NK-92 (cell line): ENCODE measurements around the gene PRMT2.
"Not testable (repeated sequence)": the region's sequence is repeated elsewhere in the genome, so short reads cannot be mapped to it uniquely, and the experiment has no call there.

Experiments
- DNase-seq: peaks from one replicate; lab custom pipeline; 2025; ENCODE audit not compliant: unreplicated experiment; lab: John Stamatoyannopoulos, UW

Gene PRMT2

GRCh38 chr21:46667741-46668380 lies 32.4 kb downstream of the PRMT2 start:
- no peak for DNase-seq

GRCh38 chr21:46668381-46668780 lies 32.9 kb downstream of the PRMT2 start:
- no peak for DNase-seq

DNA sequence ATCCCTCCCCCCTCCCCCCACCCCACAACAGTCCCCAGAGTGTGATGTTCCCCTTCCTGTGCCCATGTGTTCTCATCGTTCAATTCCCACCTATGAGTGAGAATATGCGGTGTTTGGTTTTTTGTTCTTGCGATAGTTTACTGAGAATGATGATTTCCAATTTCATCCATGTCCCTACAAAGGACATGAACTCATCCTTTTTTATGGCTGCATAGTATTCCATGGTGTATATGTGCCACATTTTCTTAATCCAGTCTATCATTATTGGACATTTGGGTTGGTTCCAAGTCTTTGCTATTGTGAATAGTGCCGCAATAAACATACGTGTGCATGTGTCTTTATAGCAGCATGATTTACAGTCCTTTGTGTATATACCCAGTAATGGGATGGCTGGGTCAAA lies 33.4 kb downstream of the PRMT2 start:
- not testable (repeated sequence) for DNase-seq

DNA sequence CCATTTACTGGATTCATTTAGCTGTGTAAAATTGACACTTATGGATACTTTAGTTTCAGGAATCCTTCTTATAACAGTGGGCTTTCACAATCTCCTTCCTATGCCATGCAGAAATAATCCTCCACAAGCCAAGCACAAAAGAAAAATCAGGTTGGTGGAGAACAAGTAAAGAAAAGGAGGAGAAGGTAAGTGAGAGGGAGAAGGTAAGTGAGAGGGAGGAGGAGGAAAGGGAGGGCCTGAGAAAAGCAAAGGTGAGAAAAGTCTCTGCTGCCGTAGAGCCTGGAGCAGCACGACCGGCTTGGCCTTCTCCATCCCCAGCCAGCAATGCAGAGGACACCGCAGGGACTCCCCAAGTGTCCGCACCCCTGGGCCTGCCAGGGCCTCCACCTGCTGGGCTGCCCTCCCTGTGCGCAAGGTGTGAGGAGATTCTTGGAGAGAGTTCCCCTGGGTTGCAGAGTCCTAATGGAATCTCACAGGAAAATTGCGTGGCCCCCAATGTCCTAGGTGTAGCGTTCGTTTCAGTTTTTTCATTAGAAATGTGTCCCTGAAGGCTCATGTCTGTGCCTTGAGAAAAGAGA lies 39.0 kb downstream of the PRMT2 start:
- no peak for DNase-seq

DNA sequence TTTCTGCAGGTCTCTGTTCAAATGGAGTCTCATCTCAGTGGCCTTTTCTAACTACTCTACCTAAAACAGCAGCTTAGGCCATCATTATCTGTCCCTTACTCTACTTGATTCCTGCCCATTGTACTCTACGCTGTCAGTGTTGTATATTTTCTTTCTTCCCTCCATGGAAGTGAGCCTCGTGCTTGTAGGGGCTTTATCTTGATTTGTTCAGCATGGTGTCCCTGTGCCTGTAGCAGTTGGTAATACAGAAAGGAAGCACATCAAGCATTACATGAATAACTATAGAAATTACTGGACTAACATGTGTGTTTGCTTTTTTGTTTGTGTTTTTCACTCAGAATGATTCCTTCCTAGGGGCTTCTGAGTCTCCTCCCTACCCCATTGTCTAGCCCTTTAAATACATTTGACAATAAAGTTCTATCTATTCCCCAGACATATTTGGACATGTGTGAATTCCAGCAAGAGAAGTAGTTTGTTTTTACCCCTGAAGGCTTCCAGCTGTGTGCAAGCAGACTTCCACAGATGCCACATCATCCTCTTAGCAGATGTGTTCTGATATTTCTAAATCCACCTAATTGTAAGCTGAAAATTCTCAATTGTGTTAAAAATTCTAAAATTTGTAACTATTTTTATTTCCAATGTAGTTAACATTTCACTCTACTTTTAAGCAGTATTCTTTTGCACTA lies 40.3 kb downstream of the PRMT2 start:
- DNase-seq: no peak

DNA sequence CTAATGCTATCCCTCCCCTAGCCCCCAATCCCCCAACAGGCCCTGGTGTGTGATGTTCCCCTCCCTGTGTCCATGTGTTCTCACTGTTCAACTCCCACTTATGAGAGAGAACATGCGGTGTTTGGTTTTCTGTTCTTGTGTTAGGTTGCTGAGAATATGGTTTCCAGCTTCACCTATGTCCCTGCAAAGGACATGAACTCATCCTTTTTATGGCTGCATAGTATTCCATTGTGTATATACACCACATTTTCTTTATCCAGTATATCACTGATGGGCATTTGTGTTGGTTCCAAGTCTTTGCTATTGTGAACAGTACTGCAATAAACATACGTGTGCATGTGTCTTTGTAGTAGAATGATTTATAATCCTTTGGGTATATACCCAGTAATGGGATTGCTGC lies 41.1 kb downstream of the PRMT2 start:
- DNase-seq: not testable (repeated sequence)

DNA sequence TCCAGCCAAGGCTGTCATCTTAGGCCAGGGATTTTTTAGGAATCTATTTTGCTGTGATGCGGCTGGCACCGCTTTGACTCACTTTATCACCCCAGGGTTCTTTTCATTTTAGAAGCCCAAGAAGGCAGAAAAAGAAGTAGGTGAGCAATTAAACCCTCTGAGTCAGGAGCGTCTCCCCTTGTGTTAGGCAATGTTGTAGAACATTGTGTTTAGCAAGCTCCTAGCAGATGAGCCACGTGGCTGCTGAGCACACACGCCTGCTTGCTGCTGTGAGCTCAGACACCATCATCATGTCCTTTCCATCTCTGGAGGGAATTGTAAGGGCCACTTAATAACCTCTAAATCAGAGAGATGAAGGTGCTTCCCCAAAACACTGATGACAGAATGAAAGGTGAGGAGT lies 46.1 kb downstream of the PRMT2 start:
- not testable (repeated sequence) for DNase-seq

GRCh38 chr21:46698652-46699051 lies 63.2 kb downstream of the PRMT2 start:
- DNase-seq: not testable (repeated sequence)

DNA sequence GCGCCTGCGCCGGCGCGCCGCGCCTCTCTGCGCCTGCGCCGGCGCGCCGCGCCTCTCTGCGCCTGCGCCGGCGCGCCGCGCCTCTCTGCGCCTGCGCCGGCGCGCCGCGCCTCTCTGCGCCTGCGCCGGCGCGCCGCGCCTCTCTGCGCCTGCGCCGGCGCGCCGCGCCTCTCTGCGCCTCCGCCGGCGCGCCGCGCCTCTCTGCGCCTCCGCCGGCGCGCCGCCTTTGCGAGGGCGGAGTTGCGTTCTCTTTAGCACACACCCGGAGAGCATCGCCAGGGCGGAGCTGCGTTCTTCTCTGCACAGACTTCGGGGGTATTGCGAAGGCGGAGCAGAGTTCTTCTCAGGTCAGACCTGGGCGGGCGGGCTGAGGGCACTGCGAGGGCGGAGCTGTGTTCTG lies 63.6 kb downstream of the PRMT2 start:
- DNase-seq: not testable (repeated sequence)
